HG02759 (cell line): ENCODE measurements around the gene FXR2.

ENCODE experiments used
- ATAC-seq: cut with Tn5 transposase; IDR thresholded peaks from one replicate; pipeline ENCODE4 v1.9.1; 2021; ENCODE audit warnings: mild to moderate bottlenecking, moderate library complexity; ENCODE audit not compliant: unreplicated experiment

FXR2 gene

DNA sequence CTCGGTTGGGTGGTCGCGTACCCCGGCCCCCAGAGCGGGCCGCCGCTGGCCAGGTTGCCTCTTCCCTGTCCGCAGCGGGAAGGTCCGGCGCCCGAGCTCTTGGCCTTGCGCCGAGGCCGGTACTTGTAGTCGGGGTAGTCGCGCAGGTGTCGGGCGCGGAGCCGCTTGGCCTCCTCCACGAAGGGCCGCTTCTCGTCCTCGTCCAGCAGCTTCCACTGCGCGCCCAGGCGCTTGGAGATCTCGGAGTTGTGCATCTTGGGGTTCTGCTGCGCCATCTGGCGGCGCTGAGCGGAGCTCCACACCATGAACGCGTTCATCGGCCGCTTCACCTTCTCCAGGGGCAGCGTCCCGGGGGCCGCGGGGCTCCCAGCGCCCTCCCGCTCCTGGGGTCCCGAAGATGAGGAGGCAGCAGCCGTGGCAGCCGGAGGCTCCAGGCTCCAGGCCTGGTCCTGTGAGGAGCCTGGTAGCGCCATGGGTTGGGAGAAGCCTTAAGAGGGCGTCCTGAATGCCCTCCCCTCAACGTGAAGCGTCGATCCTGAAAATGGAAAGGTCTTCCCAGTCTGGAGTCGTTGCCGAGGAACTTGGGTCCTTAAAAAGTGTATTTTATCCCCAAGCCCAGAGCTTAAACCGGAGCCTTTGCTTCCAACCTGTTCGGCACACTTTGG lies 25.4 kb downstream of the FXR2 start:
- peak; percentile 48 for ATAC-seq

DNA sequence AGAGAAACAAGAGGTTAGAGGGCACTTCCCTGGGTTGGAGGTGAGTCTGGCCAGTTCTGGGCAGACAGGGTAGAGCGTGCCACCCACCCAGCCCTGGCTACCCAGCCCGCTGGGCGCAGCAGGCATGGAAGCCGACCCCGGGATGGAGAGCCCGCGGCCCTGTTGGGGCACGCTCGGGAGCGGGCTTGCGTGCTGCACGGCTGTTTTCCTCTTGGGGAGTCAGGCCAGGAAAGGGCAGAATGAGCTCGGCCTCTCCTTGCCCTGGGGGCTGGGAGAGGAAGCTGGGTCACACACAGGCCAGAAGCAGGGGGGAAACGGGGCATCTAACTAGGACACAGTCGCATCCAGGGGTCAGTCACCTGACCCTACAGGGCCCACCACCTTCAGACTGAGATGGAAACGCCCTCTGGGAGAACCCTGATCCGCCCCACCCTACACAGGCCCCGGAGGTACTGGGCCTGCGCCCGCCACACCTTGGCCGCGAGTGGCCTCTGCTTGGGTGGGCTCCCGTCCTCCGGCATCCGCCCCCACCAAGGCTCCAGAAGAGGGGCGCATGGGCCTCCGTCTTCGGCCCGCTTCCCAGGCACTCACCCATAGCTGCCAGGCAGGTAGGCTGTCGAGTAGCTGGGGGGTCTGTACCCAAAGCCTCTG lies 26.0 kb downstream of the FXR2 start:
- ATAC-seq = no peak

DNA sequence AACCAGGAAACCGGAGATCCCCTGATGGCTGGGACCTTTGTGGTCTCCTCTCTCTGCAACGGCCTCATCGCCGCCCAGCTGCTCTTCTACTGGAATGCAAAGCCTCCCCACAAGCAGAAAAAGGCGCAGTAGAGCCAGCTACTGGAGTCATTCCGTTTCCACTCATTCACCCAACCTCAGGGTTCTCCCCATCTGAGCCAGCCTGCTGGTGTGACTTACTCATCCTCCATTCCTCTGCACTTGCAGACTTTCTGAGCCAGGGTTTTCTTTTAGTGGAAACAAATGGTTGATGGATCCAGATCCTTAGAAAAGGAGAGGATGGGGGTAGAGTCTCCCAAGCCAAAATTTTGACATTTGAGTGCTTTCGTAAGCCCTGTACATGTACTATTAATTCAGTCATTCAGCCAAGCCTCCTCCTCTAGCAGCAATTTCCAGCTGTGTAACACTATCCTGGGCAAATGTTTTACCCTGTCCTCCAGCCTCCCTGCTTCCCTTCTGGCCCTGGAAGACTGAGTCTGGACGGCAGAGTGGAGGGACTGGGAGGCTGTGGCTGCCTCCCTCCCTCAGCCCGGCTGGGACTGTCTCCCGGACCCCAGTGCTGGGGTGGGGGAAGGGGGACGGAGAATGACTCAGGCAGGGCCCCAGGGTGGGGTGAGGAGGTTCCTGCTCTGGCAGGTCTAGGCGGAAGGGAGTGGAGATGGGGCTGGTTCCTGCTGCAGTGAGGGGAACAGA lies 27.1 kb downstream of the FXR2 start:
- no peak for ATAC-seq

DNA sequence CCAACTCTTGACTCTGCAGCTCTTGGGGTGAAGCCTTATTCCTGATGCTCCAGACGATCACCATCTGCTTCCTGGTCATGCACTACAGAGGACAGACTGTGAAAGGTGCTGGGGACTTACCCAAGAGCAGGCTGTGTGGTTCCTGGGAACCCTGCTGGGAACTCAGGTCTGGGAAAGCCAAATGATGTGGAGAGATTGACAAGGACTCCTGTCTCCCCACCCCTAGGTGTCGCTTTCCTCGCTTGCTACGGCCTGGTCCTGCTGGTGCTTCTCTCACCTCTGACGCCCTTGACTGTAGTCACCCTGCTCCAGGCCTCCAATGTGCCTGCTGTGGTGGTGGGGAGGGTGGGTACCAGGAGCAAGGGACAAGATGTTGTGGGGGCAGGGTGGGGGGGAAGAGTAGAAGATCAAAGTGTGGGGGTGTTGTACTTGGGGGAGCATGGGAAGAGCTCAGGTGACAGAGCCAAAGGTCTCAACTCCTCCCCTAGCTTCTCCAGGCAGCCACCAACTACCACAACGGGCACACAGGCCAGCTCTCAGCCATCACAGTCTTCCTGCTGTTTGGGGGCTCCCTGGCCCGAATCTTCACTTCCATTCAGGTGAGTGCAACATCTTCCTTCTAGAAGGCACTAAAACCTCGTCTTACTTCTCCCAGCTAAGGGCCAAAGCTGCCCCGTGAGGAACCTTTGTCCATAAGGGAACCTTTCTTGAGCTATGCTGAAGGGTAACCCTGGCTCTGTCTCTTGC lies 27.9 kb downstream of the FXR2 start:
- ATAC-seq = no peak

DNA sequence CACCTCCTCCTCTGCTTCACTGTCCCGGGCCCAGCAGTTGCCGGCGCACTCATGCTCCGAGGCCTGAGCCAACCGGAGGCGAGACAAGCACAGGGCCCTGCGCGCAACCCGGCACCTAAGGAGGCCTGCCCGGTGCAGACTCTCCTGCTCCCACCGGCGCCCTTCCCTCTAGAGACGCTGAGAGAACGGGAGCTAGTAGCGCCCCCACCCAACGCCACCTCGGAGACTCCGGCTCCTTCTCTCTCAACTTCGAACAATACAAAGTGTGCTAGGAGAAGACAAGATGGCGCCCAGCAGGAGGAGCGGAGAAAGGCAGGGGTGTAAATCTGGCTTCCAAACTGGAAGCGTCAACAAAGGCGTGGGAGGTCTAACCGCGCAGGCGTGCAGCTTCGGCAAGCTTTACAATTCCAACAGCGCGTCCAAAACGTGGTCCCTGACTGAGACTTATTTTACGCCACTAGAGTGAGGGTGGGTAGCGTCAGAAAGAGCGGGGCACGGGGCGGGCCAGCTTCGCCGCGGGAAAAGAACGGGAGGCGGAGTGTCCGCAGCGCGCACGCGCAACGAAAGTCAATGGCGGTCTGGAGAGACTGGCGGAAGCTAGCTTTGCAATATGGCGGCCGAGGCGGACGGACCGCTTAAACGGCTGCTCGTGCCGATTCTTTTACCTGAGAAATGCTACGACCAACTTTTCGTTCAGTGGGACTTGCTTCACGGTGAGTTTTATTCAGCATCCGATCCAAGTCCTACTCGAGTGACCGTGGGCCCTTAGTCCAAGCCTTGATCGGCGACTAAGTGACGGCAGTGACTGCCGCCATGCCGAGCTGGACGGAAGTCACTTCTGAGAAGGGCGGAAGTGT lies 31.2 kb downstream of the FXR2 start, which contains the start of gene MPDU1:
TSS of gene MPDU1 (plus strand) at position 600 of the 857 bp plus-strand sequence. CDS start at position 611, 11 bp downstream.
- ATAC-seq = peak; percentile 73

DNA sequence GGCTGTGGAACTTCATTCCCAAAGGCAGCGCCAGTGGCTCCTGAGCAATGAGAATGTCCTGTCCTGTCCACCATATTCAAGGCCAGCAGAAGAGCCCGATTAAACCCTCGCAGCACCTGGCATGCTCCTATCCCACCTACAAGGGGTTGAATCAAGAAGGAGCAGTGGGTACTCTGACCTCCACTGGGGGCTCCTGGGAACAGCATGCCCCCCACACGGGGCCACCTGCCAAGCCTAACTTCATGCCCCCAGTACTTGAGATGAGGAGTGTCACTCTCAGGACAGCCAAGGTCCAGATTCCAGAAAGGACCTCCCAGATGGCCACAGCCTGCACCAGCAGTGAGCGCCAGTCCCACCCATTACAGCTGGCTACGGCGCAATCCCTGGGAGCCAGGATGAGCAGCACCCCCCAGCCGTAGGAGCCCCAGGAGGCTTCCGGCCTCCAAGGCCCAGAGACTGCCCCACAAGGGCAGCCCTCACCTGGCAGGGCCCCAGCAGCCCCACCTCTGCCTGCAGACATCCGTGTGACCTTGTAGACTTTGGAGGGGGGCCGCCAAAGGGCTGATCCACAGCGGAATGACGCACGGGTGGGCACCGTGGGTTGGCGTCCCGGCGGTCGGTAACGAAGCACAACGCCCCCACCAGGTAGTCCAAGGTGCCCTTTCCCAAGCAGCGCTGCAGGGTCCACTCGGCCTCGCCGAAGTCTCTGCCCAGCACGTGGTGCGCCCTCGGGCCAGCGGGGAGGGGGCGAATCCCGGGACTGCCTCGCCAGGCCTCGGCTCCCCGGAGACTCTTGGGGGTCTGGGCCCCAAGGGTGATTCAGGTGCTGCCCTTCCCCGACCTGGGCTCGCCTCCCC lies 32.1 kb downstream of the FXR2 start:
- ATAC-seq = no peak

DNA sequence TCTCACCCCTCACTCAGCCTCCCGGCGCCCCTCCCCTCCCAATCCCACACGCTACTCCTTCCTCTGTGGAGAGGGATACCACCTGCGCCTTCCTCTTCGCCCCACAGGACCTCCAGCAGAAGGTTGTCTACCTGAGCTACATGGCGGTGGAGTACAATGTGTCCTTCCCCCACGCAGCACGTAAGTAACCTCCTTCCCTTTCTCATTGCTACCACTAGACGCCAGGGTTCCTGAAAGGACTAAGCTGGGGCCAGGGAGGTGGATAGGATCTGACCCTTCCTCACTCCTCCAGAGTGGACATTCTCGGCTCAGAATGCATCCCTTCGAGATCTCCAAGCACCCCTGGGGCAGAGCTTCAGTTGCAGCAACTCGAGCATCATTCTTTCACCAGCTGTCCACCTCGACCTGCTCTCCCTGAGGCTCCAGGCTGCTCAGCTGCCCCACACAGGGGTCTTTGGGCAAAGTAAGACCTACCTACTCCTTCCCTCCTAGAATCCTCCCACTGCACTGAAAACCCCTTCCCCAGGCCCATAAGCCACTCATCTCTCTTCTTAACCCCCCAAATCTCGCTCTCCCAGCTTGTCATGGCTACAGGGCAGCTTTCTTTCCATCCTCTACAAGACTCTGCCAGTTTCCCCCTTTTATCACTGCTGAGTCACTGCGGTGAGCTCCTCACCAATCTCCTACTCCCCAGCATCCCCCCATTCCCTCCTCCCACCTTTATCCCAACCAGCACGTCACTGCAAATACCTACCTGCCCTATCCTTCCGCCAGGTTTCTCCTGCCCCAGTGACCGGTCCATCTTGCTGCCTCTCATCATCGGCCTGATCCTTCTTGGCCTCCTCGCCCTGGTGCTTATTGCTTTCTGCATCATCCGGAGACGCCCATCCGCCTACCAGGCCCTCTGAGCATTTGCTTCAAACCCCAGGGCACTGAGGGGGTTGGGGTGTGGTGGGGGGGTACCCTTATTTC lies 33.8 kb downstream of the FXR2 start:
- ATAC-seq = no peak

DNA sequence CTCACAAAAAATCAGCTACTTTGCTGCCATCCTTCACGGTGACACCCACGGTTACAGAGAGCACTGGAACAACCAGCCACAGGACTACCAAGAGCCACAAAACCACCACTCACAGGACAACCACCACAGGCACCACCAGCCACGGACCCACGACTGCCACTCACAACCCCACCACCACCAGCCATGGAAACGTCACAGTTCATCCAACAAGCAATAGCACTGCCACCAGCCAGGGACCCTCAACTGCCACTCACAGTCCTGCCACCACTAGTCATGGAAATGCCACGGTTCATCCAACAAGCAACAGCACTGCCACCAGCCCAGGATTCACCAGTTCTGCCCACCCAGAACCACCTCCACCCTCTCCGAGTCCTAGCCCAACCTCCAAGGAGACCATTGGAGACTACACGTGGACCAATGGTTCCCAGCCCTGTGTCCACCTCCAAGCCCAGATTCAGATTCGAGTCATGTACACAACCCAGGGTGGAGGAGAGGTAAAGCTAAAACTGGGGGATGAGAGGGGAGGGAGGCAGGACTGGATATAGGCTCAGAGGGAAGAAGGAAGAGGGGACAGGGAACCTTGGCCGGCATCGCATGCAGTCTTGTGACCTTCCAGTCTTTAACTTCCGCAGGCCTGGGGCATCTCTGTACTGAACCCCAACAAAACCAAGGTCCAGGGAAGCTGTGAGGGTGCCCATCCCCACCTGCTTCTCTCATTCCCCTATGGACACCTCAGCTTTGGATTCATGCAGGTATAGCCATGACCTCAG lies 34.7 kb downstream of the FXR2 start:
- ATAC-seq = no peak

DNA sequence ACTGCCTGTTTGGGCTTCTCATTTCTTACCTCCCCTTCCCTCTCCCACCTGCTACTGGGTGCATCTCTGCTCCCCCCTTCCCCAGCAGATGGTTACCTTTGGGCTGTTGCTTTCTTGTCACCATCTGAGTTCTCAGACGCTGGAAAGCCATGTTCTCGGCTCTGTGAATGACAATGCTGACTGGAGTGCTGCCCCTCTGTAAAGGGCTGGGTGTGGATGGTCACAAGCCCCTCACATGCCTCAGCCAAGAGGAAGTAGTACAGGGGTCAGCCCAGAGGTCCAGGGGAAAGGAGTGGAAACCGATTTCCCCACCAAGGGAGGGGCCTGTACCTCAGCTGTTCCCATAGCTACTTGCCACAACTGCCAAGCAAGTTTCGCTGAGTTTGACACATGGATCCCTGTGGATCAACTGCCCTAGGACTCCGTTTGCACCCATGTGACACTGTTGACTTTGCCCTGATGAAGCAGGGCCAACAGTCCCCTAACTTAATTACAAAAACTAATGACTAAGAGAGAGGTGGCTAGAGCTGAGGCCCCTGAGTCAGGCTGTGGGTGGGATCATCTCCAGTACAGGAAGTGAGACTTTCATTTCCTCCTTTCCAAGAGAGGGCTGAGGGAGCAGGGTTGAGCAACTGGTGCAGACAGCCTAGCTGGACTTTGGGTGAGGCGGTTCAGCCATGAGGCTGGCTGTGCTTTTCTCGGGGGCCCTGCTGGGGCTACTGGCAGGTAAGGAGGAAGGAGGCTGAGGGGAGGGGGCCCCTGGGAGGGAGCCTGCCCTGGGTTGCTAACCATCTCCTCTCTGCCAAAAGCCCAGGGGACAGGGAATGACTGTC lies 35.5 kb downstream of the FXR2 start, which contains the start of gene CD68:
TSS of gene CD68 (plus strand) at position 638 of the 833 bp plus-strand sequence. CDS start at position 678, 40 bp downstream.
- ATAC-seq = peak; percentile 38

DNA sequence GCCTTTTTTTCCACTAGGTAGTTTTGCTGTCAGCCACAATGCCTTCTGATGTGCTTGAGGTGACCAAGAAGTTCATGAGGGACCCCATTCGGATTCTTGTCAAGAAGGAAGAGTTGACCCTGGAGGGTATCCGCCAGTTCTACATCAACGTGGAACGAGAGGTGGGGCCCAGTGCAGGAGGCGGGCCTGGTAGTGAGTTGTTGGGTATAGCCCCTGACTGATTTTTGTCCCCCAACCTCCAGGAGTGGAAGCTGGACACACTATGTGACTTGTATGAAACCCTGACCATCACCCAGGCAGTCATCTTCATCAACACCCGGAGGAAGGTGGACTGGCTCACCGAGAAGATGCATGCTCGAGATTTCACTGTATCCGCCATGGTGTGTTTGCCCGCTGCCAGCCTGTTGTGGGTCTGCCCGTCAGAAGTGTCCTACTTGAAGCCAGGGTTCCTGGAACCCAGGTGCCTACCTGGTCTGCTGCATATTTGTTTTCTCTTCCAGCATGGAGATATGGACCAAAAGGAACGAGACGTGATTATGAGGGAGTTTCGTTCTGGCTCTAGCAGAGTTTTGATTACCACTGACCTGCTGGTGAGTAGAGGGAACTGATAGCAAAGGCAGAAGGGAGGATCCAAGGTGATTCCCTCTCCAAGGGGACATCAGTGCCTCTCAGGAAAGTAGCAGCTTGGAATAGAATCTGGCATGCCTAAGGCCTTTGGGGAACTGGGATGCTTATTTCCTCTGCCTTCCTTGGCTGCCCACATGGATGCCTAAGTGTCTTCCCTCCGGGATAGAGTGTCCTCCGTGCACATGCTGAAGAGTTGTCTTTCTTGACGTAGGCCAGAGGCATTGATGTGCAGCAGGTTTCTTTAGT lies 37.1 kb downstream of the FXR2 start:
- no peak for ATAC-seq

DNA sequence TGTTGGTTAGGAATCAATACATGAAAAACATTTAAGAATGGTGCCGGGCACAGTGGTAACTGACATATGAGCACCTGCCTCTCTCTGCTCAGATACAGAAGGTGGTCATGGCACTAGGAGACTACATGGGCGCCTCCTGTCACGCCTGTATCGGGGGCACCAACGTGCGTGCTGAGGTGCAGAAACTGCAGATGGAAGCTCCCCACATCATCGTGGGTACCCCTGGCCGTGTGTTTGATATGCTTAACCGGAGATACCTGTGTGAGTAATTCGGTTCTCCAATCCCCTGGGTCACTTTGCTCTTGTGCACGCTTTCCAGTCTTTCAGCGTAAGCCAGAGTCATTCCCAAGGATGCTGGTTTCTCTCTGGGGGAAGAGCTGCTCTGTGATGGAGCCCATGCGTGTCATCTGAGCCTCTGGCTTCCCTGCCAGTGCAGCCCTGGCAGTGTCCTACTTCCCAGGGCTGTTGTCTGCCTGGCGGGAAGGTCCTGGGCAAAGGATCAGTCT lies 38.2 kb downstream of the FXR2 start:
- ATAC-seq = no peak

DNA sequence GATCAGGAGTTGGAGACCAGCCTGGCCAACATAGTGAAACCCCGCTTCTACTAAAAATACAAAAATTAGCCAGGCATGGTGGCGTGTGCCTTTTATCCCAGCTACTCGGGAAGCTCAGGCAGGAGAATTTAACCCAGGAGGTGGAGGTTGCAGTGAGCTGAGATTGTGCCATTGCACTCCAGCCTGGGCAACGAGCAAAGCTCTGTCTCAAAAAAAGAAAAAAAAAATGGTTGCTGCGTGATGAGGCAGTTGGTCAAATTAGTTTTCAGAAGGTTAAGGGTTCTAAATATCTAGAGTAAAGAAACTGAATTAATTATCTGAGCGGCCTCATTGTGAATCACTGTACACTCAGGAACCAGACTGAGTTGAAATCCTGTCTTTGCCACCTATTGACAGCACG lies 38.7 kb downstream of the FXR2 start:
- ATAC-seq = no peak

DNA sequence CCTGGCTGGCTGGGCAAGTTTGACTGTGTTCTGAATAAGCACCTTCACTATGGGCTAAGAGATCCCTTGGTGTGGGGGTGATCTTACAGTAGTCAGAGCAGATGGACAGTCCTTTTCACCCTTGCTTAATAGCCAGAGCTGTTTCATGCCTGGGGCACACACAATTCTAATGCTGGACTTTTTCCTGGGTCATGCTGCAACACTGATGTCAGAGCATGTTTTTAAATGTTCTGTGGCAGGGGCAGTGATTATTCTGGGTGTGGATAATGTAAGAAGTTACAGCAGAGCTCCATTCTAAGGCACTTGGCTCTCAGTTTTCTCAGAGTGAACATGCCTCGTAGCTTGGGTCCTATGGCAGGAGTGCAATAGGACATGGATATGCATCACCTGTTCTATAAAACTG lies 39.2 kb downstream of the FXR2 start:
- no peak for ATAC-seq

DNA sequence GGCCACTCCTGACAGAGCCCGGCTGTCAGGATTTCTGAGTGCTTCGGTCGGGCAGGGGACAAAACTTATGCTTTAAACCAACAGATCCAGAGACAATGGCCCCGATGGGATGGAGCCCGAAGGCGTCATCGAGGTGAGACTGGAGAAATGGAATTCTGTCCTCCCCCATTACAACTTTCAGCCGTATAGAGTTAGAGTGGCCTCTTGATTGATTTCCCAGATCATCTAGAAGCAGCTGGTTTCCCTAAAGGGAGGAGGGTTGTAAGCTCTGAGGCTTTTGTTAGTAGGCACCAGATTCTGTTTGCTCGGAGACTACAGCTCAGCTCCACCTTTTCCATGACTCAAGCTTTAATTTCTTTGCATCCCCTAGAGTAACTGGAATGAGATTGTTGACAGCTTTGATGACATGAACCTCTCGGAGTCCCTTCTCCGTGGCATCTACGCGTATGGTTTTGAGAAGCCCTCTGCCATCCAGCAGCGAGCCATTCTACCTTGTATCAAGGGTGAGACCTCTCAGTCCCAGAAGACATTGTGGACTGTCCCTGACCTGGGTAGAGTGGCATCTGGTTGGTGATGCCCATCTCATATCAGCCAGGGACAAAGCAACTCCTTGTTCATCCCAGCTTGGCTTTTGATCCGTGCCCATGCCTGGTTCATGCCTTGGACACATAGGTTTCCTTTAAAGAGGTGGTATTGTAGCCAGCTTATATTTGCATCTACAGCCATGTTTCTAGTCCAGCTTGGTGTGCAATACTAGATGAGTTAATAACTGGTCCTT lies 40.3 kb downstream of the FXR2 start:
- ATAC-seq = no peak
